ENCODE data around the gene PRPF38A.
A peak's percentile ranks its signal among the peaks of the same experiment; 100 is the strongest.
"Not testable (repeated sequence)": the region's sequence is repeated elsewhere in the genome, so short reads cannot be mapped to it uniquely, and the experiment has no call there.

PRPF38A gene

DNA sequence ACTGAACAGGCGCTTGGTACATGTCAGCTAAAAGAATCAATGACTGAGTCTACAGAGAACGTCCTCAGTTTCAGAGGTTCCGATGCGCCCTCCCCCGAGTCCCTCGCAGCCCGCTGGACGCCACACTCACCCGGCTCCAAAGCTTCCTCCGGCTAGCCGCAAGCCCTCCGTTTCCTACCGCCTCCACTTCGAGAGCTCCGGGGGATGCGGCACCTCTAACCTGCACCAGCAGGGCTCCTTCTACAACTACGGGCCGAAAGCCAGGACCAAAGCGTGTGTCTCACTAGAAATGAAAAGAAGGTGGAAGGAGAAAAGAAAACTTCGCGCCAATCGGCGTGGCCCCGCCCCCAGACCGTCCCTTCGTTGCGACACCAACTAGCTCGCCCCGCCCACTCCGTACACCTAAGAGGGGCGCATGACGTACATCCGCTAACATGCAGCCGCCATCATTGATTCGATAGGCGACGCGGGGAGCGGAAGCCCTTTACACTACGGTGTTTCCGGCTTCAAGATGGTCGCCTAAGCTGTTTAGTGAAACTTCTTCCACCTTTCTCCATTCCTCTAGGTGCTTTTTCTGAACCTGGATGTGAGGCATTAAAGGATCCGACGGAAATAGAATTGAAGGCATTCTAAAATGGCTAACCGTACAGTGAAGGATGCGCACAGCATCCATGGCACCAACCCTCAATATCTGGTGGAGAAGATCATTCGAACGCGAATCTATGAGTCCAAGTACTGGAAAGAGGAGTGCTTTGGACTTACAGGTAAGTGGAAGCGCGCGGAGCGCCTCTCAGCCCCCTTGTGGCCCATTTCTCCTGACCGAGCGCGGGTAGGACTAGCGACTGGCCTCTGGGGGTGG lies at the start of gene PRPF38A, which contains the start of gene ORC1:
PRPF38A (plus strand) TSS at position 487 of the 859 bp plus-strand sequence; CDS start at position 635, 148 bp downstream.
ORC1 (minus strand) TSS at position 308 of the 859 bp plus-strand sequence. CDS start 2,200 bp downstream, outside the sequence.
- in situ Hi-C loops (cut with MboI; ENCODE audit: low pct_unique_long_range_greater_than_20kb, low sequenced_read_pairs) = loop anchor here (25.0 kb wide), 1 partner anchor 283 kb away; the partner anchor contains the start of gene COA7
- DNase-seq = peak; percentile 97

DNA sequence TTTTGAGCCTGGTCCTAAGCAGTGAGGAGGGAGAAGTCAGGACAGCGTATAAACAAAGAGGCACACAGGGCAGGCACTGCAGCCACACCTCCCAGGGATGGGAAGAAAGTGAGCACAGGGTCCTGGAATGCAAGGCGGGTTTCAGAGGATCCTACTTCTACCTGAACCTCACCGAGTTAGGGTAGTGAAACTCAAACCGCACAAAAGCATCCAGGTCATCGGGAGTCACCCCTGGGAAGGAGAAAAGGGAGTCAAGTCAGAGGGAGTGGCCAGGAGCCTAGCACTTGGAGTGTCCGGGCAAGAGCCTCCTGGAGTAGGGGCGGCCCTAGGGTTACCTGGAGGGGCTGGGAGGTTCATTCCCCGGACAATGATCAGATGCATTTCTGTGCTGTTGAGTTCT lies 49.0 kb upstream of the PRPF38A start:
- DNase-seq = no peak
- in situ Hi-C loops (cut with MboI; ENCODE audit: low pct_unique_long_range_greater_than_20kb, low sequenced_read_pairs) = no loop called here

GRCh38 chr1:52355847-52356505 lies 48.4 kb upstream of the PRPF38A start:
- no peak for DNase-seq
- in situ Hi-C loops (cut with MboI; ENCODE audit: low pct_unique_long_range_greater_than_20kb, low sequenced_read_pairs) = no loop called here

- in situ Hi-C loops (cut with MboI; ENCODE audit: low pct_unique_long_range_greater_than_20kb, low sequenced_read_pairs) = no loop called here
- DNase-seq = no peak
Observed at GRCh38 chr1:52356818-52357355, 47.5 kb upstream of the PRPF38A start.

GRCh38 chr1:52357397-52357796 lies 47.0 kb upstream of the PRPF38A start:
- DNase-seq = no peak
- in situ Hi-C loops (cut with MboI; ENCODE audit: low pct_unique_long_range_greater_than_20kb, low sequenced_read_pairs) = no loop called here

DNA sequence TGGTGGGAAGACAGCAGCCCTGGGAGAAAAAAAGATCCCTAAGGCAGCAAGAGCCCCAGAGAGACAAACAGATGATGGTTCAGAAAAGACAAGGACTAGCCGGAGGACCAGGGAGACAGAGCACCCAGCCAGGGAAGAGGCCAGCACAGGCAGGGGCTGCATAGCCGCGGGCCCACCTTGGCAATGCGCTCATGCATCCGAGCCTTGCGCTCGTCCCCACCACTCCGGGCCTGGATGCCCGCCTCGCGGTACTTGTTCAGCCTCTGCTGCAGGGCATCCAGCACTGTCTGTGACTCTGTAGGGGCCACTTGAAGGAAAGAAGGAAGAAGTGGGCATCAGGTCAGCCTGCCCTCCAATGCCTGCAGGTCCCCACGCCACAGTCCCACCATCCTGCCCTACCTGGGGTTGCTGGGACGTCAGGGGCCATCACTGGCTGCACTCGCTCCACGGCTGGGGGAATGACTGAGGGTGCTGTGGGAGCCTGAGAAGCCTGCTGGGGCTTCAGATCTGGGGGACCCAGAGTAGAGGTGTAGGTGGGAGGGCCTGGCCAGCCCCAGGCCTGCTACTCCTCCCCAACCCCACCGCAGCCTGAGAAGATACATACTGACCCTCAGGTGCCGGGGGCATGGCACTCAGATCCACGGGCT lies 45.4 kb upstream of the PRPF38A start:
- in situ Hi-C loops (cut with MboI; ENCODE audit: low pct_unique_long_range_greater_than_20kb, low sequenced_read_pairs) = no loop called here

GRCh38 chr1:52359676-52360594 lies 44.5 kb upstream of the PRPF38A start:
- in situ Hi-C loops (cut with MboI; ENCODE audit: low pct_unique_long_range_greater_than_20kb, low sequenced_read_pairs) = no loop called here
- no peak for DNase-seq

More for the DNA sequence above, 45.4 kb upstream of the PRPF38A start:
- DNase-seq = no peak

DNA sequence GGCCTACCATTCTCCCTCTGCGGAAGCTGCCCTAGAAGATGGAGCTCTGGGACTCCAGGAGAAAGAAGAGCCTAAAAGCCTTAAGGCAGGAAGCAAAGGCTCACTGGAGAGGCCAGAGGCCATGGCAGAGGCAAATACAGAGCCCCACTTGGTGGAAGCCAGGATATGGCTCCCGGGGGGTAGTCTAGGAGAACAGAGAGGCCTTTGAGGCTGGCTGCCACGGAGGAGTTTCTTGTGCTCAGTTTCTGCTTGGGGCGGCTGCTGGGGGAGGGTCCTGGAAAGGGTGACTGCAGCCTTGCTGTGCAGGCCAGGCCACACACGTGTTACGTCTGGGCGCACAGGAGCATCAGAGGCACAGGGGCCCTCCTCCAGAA lies 43.8 kb upstream of the PRPF38A start:
- in situ Hi-C loops (cut with MboI; ENCODE audit: low pct_unique_long_range_greater_than_20kb, low sequenced_read_pairs) = no loop called here
- DNase-seq = no peak

DNA sequence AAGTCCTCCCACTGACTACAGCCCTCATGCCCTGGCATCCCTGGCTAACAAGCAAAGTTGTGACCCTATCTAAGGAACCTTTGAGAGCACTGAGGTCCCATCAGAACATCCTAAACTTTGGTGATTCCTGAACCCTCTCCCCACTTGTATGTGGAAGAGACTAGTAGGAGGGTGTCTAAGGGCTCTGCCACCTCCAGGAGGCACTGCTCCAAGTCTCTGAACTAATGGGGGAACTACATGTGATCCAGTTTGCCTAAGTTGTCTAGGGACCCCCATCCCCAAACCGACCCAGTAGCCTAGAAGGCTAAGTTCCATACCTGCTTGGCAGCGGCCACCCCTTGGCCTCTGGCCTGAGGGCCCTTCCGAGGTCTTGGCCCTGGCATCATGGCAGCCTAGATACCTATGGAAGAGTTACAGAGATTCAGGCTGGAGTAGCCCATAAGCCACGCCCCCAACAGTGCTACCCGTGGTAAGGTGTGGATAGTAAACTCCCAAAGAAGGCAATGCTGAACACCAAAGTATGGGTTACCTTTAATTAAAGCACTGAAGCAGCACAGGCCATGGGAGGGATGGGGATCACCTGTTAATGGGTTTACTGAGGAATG lies 40.1 kb upstream of the PRPF38A start:
- in situ Hi-C loops (cut with MboI; ENCODE audit: low pct_unique_long_range_greater_than_20kb, low sequenced_read_pairs) = no loop called here

DNA sequence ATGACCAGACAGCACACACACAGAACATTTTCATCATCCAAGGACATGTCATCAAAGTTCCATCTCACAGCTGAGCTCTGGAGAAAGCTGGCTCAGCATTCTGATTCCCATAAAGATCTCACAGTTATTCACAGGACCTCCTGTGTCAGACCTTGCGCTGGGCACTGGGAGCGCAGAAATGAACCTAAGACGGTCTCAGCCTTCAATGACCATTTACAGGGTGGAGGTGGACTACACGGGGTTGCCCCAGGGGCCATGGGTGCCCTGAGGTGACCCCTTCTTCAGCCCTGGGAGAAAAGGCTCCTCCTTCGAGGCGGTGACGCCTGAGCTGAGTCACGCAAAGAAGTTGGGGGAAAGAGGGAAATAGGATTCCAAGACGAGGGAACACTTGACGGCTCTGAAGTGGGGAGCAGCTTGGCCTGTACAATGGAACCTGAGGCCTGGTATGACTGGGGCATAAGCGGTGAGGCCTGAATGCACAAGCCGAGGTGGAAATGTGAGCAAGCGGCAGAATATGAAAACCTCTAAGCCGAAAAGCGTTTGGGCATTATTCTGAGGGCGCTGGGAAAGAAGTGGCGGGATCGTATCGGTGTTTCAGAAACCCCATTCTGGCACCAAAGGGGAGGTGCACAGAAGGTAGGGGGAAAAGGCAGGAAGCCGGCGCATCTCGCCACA lies 39.2 kb upstream of the PRPF38A start:
- DNase-seq = peak; percentile 44
- in situ Hi-C loops (cut with MboI; ENCODE audit: low pct_unique_long_range_greater_than_20kb, low sequenced_read_pairs) = no loop called here

More for the DNA sequence above, 40.1 kb upstream of the PRPF38A start:
- DNase-seq = no peak

- in situ Hi-C loops (cut with MboI; ENCODE audit: low pct_unique_long_range_greater_than_20kb, low sequenced_read_pairs) = no loop called here
- DNase-seq = peak; percentile 99
Observed at GRCh38 chr1:52365746-52366516, 38.5 kb upstream of the PRPF38A start, which contains the start of gene CC2D1B. CC2D1B (minus strand) TSS chr1:52366205; CDS start chr1:52364620, 1,585 bp downstream.

- in situ Hi-C loops (cut with MboI; ENCODE audit: low pct_unique_long_range_greater_than_20kb, low sequenced_read_pairs) = no loop called here
- DNase-seq = no peak
Observed at GRCh38 chr1:52366517-52366827, 37.9 kb upstream of the PRPF38A start.

DNA sequence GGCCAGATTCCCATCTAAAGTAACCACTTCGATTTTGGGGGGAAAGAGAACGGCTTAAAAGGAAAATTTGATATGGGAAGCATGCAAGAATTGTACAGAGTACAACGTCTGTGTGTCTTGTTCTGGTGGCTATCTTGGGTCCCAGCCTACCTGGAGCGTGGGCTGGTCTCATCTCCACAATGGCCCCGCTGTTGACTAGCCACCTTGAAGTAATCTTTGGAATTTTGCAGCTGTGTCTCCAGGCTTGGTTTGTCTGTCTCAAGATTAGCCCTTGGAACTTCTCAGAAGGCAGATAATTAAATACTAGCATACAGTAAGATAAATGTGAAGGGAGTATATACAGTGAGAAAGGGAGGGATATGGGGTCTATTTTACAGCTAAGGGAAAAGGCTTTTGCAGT lies 37.1 kb upstream of the PRPF38A start:
- in situ Hi-C loops (cut with MboI; ENCODE audit: low pct_unique_long_range_greater_than_20kb, low sequenced_read_pairs) = no loop called here
- no peak for DNase-seq

DNA sequence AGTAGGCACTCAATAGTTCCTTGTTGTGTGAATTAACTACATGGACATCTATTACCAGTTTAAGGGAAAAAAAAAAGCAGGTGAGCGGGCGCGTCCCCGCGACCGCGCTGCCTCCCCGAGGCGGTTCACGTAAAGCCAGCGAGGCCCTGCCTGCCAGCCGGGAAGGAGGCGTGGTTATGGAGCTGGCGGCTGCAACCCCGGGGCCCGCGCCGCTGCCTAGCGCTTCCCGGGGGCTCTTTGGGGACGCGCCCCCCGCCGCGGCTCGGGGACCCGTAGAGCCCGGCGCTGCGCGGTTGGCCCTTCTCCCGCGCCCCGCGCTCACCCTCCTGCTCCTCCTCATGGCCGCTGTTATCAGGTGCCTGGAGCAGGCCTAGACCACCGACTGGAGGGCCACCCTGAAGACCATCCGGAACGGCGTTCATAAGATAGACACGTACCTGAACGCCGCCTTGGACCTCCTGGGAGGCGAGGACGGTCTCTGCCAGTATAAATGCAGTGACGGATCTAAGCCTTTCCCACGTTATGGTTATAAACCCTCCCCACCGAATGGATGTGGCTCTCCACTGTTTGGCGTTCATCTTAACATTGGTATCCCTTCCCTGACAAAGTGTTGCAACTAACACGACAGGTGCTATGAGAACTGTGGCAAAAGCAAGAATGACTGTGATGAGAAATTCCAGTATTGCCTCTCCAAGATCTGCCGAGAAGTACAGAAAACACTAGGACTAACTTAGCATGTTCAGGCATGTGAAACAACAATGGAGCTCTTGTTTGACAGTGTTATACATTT lies 35.8 kb upstream of the PRPF38A start:
- peak; percentile 74 for DNase-seq

DNA sequence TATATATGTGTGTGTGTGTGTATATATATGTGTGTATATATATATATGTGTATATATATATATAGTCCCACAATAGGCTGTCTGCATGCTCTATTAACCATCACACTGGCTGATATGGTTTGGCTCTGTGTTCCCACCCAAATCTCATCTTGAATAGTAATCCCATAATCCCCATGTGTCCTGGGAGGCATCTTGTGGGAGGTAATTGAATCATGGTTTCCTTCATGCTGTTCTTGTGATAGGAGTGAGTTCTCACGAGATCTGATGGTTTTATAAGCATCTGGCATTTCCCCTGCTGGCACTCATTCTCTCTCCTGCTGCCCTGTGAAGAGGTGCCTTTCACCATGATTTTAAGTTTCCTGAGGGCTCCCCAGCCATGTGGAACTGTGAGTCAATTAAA lies 34.6 kb upstream of the PRPF38A start:
- DNase-seq; in situ Hi-C loops (cut with MboI; ENCODE audit: low pct_unique_long_range_greater_than_20kb, low sequenced_read_pairs): not testable (repeated sequence)

More for the DNA sequence above, 35.8 kb upstream of the PRPF38A start:
- in situ Hi-C loops (cut with MboI; ENCODE audit: low pct_unique_long_range_greater_than_20kb, low sequenced_read_pairs) = no loop called here

DNA sequence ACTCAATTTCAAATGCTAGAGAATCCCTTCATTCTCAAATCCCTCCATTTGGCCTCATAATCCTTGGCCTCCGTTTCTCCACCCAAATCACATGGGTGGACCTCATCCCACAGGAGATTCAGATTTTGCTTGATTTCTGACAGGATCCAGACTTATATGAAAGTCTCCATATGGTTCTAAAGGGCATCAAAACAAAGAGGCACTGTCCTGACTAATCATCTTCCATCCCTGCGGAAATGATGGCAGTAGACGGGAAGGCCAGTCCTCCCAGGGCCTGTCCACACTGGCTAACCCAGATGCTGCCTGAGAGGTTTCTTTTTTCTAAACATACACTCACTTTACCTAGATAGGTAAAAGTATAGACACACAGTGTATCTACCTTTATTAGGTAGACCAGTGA lies 19.0 kb upstream of the PRPF38A start:
- in situ Hi-C loops (cut with MboI; ENCODE audit: low pct_unique_long_range_greater_than_20kb, low sequenced_read_pairs) = no loop called here
- DNase-seq = no peak

Data from KBM-7 (cell line).